HG03558 (cell line): Measurements from ENCODE around the gene CACNB3.

Experiments used
- ATAC-seq: cut with Tn5 transposase; IDR thresholded peaks from one replicate; pipeline ENCODE4 v1.9.1; 2021; ENCODE audit warnings: moderate number of reproducible peaks; ENCODE audit not compliant: unreplicated experiment; ENCODE audit errors: extremely low read depth

CACNB3 gene

DNA sequence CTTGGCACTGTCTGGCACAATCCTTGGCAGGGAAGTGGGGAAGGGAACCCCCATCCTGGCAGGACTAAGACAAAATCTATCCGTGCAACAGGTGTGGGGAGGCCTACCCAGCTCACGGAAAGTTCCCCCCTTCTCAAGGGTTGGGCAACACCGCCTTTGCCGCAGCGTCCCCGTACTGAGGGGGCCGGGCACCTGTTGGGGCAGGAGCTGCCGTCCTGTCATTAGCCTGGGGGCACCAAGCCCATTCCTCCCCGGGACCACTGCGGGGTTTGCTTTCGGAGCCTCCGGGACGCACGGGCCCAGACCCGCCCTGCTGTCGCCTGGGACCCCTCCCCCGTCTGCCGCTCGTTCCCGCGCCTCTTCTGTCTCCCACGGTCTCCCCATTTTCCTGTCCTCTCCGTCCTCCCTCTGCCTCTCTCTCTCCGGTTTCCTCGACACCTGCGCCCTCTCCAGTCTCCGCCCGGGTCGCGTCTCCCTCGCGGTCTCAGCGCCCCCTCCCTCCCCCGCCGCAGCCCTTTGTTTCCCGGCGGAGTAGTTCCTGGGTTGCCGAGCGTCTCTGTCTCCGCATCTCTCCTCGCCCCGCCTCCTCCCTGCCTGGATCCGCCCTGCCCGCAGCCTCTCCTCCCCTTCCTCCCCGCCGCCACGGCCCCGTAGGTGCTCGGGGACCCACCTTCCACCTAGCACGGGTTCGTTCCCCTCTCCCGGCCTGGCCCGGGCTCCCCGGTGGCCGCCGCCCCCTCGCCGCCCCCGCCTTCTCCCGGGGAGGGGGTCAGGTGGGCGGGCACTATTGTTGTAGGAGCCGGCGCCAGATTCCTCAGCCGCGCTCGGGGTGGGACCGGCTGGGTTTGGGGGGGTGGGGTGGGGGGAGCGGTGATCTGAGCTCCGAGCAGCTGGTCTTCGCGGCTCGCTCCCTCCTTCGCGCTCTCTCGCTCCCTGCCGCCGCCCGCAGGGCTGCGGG is at the start of gene CACNB3:
TSS of gene CACNB3 (plus strand) at position 624 of the 958 bp plus-strand sequence. CDS start 434 bp downstream, outside the sequence.
- no peak for ATAC-seq

GRCh38 chr12:48768736-48769135 is 49.6 kb upstream of the CACNB3 start:
- ATAC-seq: no peak

DNA sequence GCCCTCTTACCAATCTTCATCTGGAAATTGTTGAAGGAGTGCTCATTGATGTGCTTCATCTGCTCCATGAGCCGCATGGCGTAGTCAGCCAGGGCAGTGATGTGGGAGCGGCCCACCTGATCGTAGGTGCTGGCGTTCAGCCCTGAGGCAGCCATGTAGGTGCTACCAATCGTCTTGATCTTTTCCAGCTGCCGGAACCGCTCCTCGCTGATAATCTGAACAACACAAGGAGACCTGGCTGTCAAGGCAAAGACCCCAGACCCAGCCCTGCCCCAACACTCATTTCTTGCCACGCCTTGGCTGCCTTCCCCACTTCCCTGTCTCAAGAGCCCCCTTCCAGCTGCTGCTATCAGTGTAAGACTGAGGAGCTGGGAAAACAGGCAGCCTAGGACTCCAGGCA is 47.5 kb upstream of the CACNB3 start:
- ATAC-seq: no peak

DNA sequence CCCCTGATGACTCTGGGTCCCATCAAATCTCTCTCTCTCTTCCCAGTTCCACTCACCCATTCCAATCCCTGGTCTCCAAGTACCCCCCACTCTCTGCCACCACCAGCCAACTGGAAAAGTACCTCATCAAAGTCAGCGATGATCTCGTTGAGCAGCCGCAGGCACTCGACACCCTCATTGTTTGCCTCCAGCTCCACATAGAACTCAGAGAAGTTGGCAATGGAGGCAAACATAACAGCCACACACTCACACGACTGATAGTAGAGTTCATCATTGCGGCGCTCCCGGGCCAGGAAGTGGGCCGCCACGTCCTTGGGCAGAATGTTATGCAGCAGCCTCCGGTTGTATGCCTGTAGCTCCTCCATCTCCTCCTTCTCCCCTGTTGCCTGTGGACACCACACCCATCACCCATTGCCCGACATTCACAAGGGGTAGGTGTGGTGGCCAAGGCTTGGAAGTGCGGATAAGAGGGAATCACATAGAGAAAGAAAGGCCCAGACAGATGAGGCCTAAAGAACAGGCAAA is 46.6 kb upstream of the CACNB3 start:
- no peak for ATAC-seq

DNA sequence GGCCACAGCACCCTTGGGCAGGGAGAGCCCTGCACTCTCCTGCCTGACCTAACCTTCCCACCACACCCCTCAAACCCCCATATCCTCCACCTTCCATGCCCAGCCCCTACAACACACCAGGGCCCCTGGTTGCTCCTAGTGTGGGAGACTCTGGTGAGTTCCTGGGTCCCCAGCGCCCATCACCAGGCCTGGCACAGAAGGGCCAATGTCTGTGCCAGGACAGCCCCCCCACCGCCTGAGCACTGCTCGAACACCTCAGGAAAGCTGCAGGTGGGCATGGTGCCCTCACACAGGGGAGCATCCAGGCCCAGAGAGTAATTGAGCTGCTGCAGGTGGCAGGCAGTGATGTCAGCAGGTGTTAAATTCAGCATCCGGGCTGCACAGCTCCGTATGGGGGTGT is 44.6 kb upstream of the CACNB3 start:
- no peak for ATAC-seq

DNA sequence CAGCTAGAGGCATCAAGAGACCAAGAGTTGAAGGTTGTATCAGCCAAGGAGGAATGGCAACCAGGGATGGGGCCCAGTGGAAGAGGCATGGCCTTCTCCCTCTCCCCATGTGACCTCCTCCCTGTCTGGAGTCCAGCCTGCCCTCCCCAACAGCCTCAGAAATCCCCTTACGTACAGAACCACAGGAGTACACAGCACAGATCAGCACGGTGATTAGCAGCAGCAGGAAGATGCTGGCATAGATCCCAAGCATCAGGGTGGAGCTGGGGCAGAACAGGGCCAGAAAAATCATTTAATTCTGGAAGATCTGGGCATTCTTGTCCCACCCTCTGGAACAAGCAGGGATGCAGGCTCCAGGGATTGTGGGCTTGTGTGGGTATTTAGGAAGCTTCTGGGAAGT is 43.8 kb upstream of the CACNB3 start:
- ATAC-seq: no peak

- ATAC-seq: no peak
Observed at GRCh38 chr12:48775299-48775698, 43.0 kb upstream of the CACNB3 start.

GRCh38 chr12:48775991-48776649 is 42.2 kb upstream of the CACNB3 start:
- ATAC-seq: no peak

DNA sequence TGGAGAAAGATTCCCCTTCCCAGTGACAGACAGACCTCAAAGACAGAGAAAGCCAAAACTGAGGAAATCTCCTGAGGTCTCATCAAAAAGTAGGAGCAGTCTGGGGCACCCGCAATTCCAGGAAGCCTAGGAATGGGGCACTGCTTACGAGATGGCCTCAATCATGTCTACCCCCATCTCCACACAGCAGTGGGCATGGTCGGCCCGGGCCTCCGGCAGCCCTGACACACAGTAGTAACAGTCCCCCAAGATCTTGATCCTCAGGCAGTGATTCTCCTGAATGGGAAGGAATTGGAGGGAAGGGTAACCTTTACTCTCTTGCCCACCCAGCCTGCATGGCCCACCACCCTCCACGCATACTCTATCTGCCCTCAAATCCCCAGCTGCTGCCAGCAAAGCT is 41.3 kb upstream of the CACNB3 start:
- ATAC-seq: no peak

DNA sequence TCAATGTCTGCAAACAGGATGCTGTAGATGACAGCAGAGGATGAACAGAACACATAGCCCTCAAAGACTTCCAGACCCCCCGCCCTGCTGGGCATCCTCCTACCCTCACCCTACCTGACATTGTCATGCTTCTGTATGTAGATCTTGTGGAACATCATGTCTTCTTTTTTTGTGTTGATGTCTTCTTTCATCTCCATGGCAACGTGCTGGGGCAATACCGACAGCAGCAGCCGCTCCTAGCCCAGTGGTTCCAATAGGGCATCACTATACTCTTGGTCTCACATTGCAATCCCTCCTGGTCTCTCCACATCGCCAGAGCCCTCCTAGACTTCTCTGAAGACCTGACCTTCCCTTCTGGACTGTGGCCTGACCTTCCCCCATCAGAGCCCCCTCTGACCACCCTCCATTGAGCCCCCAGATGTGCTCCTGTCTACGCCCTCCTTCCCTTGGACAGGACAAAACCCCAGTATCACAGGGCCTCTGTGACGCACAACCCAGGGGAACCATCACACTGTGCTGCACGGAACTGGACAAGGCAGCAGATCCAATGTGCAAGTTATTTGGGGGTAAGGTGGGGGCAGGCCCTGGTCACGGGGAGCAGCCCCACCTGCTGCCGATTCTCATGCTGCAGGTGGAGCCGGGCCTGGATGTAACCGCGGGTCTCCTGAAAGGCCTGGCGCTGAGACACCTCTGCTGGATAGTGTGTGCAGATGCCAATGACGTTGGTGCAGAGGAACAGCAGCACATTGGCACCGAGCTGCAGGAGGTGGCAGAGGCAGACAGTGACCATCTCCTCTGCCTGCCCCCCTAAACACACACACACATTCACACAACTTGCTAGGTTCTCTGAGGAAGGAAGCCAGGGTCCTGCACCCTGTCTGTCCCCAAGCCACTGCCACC is 40.5 kb upstream of the CACNB3 start:
- no peak for ATAC-seq

DNA sequence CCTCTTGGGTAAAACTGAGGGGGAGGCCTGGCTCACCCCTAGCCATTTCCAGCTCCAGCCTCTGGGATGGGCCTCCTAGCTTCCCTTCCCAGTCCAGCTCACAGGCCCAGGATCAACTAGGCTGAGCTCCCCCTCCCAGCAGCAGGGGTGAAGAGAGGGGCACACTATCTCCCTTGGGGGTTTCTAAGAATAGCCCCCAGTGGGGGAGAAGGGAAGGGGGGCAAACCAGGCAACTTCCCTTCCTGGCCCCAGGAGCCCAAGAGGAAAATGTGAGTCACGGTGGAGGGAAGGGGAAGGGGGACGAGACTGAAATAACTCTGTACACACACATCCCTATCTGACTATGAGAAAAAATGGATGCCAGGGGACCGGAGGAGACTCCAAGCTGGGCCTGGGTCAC is 38.4 kb upstream of the CACNB3 start:
- no peak for ATAC-seq

- ATAC-seq: no peak
Observed at GRCh38 chr12:48780381-48781025, 37.8 kb upstream of the CACNB3 start.

DNA sequence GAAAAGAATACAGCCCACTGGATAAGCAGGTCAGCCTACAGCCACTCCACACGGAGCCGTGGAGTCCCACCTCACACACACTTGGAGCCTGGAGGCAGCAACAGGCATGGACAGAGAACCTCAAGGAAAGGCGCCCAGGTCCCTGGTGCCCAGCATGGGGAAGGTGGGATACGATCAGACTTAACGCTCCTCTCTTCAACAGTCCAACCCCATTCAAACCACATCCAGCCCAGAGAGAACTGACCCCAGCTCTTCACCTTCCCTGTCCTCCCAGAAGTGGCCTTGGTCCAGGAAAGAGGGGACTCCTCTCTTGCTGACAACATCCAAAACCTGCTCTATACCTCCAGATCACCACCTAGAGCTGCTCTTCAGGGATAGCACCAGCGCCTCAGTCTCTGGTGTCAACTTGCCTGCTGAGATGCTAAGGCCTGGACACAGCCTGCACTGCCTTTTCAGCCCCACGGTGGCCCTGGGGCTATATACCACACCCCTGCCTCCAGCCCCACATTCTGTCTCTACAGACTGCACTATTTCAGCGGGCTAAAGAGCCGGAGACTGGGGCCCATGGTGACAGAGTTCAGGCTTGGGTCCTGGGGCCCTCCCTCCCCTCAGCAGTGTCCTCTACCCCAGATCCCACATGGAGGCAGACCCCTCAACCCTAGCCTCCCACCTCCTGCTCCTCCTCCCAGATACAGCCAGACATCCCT is 36.4 kb upstream of the CACNB3 start:
- ATAC-seq: no peak

DNA sequence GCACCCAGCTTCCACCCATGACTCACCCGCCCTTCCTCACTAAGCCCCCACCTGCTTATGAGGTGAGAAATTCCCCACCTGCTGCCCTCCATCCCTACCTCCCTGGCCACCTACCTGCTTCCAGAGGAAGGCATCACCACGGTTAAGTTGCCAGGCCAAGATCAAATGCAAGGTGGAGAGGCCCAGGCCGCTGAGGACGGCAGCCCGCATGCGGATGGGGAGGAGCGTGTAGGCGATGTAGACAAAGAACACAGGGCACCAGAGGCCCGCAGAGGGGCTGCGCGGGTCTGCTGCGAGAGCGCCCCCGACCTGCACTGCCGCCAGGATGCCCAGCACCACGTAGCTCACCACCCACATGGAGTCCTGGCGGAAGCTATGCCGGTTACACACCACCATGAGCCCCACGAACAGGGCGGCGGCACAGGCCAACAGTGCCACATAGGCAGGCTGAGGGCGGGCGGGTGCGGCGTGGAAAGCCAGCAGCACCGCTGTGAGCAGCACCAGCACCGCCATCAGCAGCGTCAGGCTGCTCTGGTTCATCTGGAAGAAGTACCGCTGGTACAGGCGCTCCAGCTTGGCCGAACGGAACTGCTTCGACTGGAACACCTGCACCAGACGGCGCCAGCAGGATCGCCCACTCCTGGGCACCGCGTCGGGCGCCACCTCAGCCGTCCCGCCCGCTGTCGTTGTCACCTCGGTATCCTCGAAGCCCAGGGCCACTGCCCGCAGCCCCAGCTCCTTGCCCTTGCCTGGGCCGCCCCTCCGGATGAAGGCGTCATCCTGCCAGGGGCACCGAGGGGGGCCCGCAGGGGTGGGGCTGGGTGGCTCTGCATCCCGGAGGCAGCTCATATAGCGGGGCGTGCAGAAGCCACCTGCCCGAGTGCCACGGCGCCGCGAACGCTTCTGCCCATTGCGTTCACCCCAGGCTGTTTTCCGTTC is 35.6 kb upstream of the CACNB3 start:
- no peak for ATAC-seq

DNA sequence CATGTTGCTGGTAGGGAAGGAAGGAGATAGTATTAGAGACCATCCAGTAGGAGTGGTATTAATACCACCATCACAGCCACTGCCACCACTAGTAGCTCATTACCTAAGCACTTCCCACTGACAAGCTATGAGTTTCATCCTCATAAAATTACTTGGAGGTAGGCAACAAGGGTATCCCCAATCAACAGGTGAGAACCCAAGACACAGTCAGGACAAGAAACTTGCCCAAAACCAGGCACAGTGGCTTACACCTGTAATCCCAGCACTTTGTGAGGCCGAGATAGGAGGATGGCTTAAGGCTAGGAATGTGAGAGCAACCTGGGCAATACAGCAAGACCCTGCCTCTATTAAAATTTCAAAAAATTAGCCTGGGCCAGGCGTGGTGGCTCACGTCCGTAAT is 34.9 kb upstream of the CACNB3 start:
- no peak for ATAC-seq

DNA sequence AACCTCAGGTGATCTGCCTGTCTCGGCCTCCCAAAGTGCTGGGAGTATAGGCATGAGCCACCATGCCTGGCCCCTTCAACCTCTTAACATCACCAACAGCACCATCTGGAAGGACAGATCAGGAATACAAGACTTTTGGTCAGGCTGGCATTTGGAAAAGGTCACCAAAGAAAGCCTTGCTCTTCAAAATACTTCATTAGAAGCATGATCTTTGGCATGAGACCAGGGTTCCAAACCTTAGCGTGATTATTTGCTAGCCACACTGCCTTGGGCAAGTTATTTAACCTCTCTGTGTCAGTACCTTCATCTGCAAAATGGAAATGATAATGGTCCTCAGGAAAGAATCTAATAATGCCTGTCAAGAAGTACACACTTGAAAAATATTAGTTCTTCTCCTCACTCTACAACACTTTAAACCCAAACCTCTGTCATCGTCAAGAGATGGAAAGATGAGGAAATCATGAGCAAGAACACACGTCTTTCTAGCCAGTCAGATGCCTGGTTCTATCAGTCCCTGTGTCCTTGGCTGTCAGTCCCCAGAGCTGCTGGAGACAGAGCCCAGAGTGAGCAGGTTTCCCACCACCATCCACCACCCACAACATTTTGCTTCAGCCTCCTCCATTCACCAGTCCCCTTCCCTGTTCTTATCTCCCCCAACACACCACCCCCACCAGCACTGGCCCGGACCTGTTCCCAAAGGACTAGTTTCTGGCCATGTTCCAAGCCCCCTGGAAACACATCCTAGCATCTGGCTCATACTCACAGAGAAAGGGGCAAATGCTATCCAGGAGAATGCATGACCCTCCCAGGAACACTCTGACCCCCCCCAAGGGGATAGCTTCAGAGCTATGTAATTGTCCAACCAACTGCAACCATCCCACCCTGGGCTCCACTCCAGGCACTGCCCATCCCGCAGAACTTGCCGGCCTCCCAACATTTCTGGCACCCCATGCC is 31.4 kb upstream of the CACNB3 start:
- ATAC-seq: no peak
